ENCODE data around the gene SMIM10L2A.

DNA sequence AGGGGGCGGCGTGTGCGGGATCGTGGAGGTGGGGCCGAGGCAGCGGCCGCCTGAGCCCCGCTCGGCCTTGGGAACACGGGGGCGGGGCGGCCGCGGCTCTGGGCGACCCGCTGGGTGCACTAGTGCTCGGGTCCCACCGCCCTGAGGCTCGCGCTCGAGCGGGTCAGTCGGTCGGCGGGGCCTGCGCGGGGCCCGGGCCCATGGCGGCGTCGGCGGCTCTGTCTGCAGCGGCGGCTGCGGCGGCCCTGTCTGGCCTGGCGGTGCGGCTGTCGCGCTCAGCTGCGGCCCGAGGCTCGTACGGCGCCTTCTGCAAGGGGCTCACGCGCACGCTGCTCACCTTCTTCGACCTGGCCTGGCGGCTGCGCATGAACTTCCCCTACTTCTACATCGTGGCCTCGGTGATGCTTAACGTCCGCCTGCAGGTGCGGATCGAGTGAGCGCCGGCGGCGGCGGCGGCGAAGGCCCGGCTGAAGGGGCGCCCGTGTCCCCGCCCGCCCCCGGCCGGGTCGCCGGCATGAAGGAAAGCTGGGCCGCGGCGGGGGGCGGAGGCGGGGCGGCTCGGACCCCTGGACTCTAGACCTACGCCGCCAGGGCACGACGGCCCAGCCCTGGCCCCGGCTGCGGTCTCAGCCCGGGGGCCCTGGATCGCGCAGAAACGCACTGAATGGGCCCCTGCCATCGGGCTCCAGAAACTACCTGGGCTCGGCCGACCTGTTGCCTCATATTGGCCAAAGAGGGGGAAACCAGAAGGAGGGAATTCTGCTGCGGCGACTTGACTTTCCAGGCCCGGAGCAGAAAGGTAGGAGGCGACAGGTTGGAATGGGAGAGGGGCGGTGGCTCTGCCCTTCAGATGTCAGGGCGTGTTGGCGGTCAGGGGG is at the start of gene SMIM10L2A:
- TF ChIP-seq, protein P1, sequence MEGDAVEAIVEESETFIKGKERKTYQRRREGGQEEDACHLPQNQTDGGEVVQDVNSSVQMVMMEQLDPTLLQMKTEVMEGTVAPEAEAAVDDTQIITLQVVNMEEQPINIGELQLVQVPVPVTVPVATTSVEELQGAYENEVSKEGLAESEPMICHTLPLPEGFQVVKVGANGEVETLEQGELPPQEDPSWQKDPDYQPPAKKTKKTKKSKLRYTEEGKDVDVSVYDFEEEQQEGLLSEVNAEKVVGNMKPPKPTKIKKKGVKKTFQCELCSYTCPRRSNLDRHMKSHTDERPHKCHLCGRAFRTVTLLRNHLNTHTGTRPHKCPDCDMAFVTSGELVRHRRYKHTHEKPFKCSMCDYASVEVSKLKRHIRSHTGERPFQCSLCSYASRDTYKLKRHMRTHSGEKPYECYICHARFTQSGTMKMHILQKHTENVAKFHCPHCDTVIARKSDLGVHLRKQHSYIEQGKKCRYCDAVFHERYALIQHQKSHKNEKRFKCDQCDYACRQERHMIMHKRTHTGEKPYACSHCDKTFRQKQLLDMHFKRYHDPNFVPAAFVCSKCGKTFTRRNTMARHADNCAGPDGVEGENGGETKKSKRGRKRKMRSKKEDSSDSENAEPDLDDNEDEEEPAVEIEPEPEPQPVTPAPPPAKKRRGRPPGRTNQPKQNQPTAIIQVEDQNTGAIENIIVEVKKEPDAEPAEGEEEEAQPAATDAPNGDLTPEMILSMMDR (IDR thresholded peaks at IDR 0.05; ENCODE audit: low read length) = no peak
- no peak for TF ChIP-seq EZH2phosphoT487 (IDR thresholded peaks at IDR 0.05; ENCODE audit: low read length)
